HUES64 (cell line): Measurements from ENCODE around the gene TUBB2A.
"Not testable (repeated sequence)": the region's sequence is repeated elsewhere in the genome, so short reads cannot be mapped to it uniquely, and the experiment has no call there.

Experiments
- H3K27ac ChIP-seq: 2 replicates; pipeline ENCODE4 v1.7.0; 2013; ENCODE audit warnings: low read depth, low read length, inconsistent platforms
- H3K27me3 ChIP-seq: 2 replicates; pipeline ENCODE4 v1.6.1; 2013; ENCODE audit warnings: mild to moderate bottlenecking, low read length; ENCODE audit not compliant: insufficient read depth
- H3K36me3 ChIP-seq: 2 replicates; pipeline ENCODE4 v1.6.1; 2013; ENCODE audit warnings: mild to moderate bottlenecking, low read length; ENCODE audit not compliant: insufficient read depth
- H3K4me1 ChIP-seq: 2 replicates; pipeline ENCODE4 v1.6.1; 2013; ENCODE audit warnings: mild to moderate bottlenecking, low read length, moderate library complexity; ENCODE audit not compliant: insufficient read depth
- H3K4me3 ChIP-seq: 2 replicates; pipeline ENCODE4 v1.5.1; 2013; ENCODE audit warnings: mild to moderate bottlenecking, low read length, moderate library complexity
- H3K9ac ChIP-seq: 2 replicates; pipeline ENCODE4 v1.6.1; 2013; ENCODE audit warnings: mild to moderate bottlenecking, low read depth, low read length
- H3K9me3 ChIP-seq: 2 replicates; pipeline ENCODE4 v1.6.1; 2013; ENCODE audit warnings: low read depth, low read length; ENCODE audit not compliant: insufficient read depth
- WGBS: fragments of 150-250, 120-280 bp; methylation state at CpG from one replicate; pipeline ENCODE4 v1.1.7; 2013; ENCODE audit warnings: missing lambda C conversion rate; 5-methylcytosine and 5-hydroxymethylcytosine counted together

Gene TUBB2A

GRCh38 chr6:3181105-3181504 is 23.8 kb upstream of the TUBB2A start:
- no peak overlapping the region for H3K4me3 ChIP-seq
- WGBS: 93% methylated on average over 2 of the region's 2 CpGs
- H3K9me3 ChIP-seq: no peaks in the 10 kb centered on the region
- no peak overlapping the region for H3K9ac ChIP-seq
- peaks cover 5% of the 10 kb centered on the region for H3K4me1 ChIP-seq
- H3K27ac ChIP-seq: no peak overlapping the region
- no peaks in the 10 kb centered on the region for H3K36me3 ChIP-seq
- no peaks in the 10 kb centered on the region for H3K27me3 ChIP-seq

GRCh38 chr6:3179945-3180344 is 22.6 kb upstream of the TUBB2A start:
- WGBS: 79% methylated on average over 5 of the region's 8 CpGs
- H3K27ac ChIP-seq, H3K9ac ChIP-seq, H3K27me3 ChIP-seq, H3K36me3 ChIP-seq, H3K9me3 ChIP-seq: not testable (repeated sequence)
- H3K4me1 ChIP-seq: peaks cover 17% of the 10 kb centered on the region
- H3K4me3 ChIP-seq: peak overlapping the region; percentile 42

- H3K9me3 ChIP-seq, H3K9ac ChIP-seq: not testable (repeated sequence)
- 97% methylated on average over 8 of the region's 8 CpGs for WGBS
These were observed 21.3 kb upstream of the TUBB2A start for GRCh38 chr6:3178666-3179065.

GRCh38 chr6:3176562-3177355 is 19.4 kb upstream of the TUBB2A start:
- WGBS: 92% methylated on average over 22 of the region's 22 CpGs
- Histone ChIP-seq H3K27ac (no peak overlapping the region), H3K9ac (no peak overlapping the region)

More at GRCh38 chr6:3178666-3179065, 21.3 kb upstream of the TUBB2A start:
- H3K36me3 ChIP-seq, H3K4me3 ChIP-seq, H3K27ac ChIP-seq, H3K27me3 ChIP-seq: not testable (repeated sequence)
- H3K4me1 ChIP-seq: peaks cover 17% of the 10 kb centered on the region

GRCh38 chr6:3175715-3176402 is 18.5 kb upstream of the TUBB2A start:
- no peaks in the 10 kb centered on the region for H3K27me3 ChIP-seq
- no peak overlapping the region for H3K4me3 ChIP-seq
- no peak overlapping the region for H3K9ac ChIP-seq
- 77% methylated on average over 11 of the region's 11 CpGs for WGBS
- H3K4me1 ChIP-seq: peaks cover 17% of the 10 kb centered on the region
- no peaks in the 10 kb centered on the region for H3K36me3 ChIP-seq
- H3K27ac ChIP-seq: no peak overlapping the region
- no peaks in the 10 kb centered on the region for H3K9me3 ChIP-seq

More at GRCh38 chr6:3176562-3177355, 19.4 kb upstream of the TUBB2A start:
- no peak overlapping the region for H3K4me3 ChIP-seq
- no peaks in the 10 kb centered on the region for H3K36me3 ChIP-seq
- H3K4me1 ChIP-seq: peaks cover 17% of the 10 kb centered on the region
- H3K27me3 ChIP-seq: no peaks in the 10 kb centered on the region
- H3K9me3 ChIP-seq: no peaks in the 10 kb centered on the region

- not testable (repeated sequence) for H3K36me3 ChIP-seq, H3K4me3 ChIP-seq, H3K27ac ChIP-seq, H3K9ac ChIP-seq, H3K27me3 ChIP-seq, H3K9me3 ChIP-seq
- WGBS: 93% methylated on average over 11 of the region's 11 CpGs
- peaks cover 17% of the 10 kb centered on the region for H3K4me1 ChIP-seq
These were observed 16.3 kb upstream of the TUBB2A start for GRCh38 chr6:3173636-3174089.

- not testable (repeated sequence) for H3K36me3 ChIP-seq, H3K27ac ChIP-seq, H3K27me3 ChIP-seq, H3K9ac ChIP-seq, H3K9me3 ChIP-seq, H3K4me3 ChIP-seq
- H3K4me1 ChIP-seq: peaks cover 21% of the 10 kb centered on the region
- 88% methylated on average over 4 of the region's 4 CpGs for WGBS
These were observed 15.4 kb upstream of the TUBB2A start for GRCh38 chr6:3172789-3173188.

- peaks cover 29% of the 10 kb centered on the region for H3K4me1 ChIP-seq
- not testable (repeated sequence) for H3K4me3 ChIP-seq, H3K9ac ChIP-seq, H3K36me3 ChIP-seq, H3K27ac ChIP-seq, H3K9me3 ChIP-seq, H3K27me3 ChIP-seq
- 91% methylated on average over 17 of the region's 17 CpGs for WGBS
These were observed 14.2 kb upstream of the TUBB2A start for GRCh38 chr6:3171313-3172175.

- not testable (repeated sequence) for H3K27ac ChIP-seq, H3K9ac ChIP-seq, H3K4me3 ChIP-seq
These were observed 13.3 kb upstream of the TUBB2A start for GRCh38 chr6:3170676-3171075.

GRCh38 chr6:3168046-3168445 is 10.7 kb upstream of the TUBB2A start:
- not testable (repeated sequence) for H3K9me3 ChIP-seq, H3K36me3 ChIP-seq, H3K27ac ChIP-seq, H3K27me3 ChIP-seq, H3K4me3 ChIP-seq, H3K9ac ChIP-seq
- H3K4me1 ChIP-seq: peaks cover 47% of the 10 kb centered on the region
- WGBS: 92% methylated on average over 10 of the region's 10 CpGs

More at GRCh38 chr6:3170676-3171075, 13.3 kb upstream of the TUBB2A start:
- not testable (repeated sequence) for H3K36me3 ChIP-seq, H3K27me3 ChIP-seq, H3K9me3 ChIP-seq
- peaks cover 31% of the 10 kb centered on the region for H3K4me1 ChIP-seq
- 94% methylated on average over 24 of the region's 24 CpGs for WGBS
